Limb (tissue), 2 donors: ENCODE results near the gene NUDCD3.

Experiments used
- DNase-seq, 2 donors: peaks; one replicate each; pipeline ENCODE4 v3.0.0-alpha.2; 2016; ENCODE audit errors: extremely low spot score in 2 of 2

Gene NUDCD3

DNA sequence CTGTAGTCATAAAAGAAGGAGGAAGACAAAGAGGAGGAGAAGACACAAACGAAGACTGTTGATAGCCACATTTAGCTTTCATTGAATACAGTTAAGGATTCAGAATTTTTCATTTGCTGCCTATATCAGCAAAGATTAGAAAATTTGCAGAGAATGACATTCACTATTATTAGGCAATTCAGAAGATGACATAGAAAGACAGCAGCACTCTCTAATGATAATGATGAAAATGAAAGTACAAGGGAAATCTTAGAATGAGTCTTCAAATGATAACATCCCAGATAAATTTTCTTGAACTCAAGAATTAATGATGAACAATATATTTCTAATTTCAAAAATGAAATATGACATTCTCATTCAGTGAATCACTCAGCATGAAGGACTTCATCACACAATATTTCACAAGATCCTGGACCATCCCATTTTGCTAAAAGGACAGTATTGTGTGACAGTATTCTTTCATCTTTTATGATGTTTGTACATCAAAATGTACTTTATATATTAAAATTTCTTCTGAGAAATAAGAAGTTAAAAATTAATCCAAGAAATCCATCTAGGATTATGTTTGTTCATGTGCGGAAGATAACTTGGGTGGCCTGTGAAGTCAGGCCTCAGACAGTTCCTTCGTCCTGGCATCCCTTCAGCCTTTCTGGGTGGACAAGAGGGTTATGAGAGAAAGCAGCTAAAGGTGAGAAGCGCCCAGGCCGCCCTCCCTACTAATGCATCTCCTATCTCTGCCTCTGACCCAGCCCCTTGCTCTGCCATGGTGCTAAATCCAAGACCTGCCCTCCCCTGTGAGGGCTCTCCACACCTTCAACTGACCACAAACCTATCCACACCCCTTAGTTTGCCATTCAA lies 117.7 kb downstream of the NUDCD3 start:
- DNase-seq = no peak

DNA sequence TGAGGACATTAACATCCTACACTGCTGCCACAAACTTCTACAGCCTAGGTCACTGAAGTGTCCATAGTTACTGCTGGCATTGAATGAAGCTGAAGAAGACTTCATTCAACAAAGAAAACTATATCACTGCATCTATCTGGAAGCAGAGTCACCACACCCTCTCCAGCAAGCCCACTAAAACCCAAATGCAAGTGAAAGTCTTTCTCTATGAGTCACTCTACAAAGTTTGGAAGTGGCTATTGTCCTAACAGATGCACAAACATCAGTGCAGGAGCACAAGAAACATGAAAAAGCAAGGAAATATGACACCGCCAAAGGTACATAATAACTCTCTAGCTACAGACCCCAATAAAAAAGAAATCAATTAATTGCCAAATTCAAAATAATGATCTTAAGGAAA lies 121.6 kb downstream of the NUDCD3 start:
- no peak for DNase-seq

DNA sequence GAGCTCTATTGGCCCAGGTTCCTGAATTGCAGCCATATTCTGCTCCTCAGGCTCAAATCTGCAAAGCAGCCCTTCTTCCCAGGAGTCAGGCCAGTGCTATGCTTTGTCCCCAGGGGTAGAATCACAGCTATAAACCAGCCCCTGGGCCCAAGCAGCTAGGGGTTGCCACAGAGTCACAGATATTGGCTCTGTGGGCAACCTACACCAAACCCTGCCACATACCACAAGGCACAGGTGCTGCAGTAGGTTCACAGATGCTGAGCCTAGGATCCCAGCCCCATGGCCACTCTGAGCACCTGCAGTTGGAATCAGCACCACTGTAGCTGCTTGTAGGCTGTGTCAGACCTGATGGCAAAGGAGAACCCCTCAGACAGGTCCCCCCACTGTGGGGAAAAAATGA lies 122.0 kb downstream of the NUDCD3 start:
- no peak for DNase-seq

- no peak for DNase-seq
Measured at GRCh38 chr7:44367475-44368043, 122.9 kb downstream of the NUDCD3 start.

GRCh38 chr7:44366986-44367385 lies 123.5 kb downstream of the NUDCD3 start:
- DNase-seq = no peak

GRCh38 chr7:44353668-44354067 lies 136.8 kb downstream of the NUDCD3 start:
- DNase-seq = no peak

GRCh38 chr7:44348851-44349781 lies 141.3 kb downstream of the NUDCD3 start:
- DNase-seq = peak in 1 of 2 donors; percentile 19

DNA sequence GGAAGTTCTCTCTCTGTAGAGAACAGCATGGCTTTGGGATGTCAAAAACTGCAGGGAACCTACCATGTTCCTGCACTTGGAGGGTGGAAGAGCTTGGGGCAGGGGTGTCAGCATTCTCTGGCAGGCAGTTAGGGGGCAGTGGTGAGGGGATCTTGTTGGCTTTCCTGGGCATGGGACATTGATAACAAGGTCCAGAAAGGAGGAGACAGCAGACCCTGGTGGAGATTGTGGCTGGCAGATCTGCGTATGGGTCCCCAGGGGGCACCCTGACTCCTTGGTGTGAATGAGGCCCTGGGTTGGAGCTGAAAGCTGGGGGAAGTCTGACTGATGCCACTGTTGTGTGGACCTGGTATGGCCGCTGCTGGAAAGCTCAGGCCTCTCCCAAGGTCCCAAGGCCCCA lies 142.2 kb downstream of the NUDCD3 start:
- no peak for DNase-seq

DNA sequence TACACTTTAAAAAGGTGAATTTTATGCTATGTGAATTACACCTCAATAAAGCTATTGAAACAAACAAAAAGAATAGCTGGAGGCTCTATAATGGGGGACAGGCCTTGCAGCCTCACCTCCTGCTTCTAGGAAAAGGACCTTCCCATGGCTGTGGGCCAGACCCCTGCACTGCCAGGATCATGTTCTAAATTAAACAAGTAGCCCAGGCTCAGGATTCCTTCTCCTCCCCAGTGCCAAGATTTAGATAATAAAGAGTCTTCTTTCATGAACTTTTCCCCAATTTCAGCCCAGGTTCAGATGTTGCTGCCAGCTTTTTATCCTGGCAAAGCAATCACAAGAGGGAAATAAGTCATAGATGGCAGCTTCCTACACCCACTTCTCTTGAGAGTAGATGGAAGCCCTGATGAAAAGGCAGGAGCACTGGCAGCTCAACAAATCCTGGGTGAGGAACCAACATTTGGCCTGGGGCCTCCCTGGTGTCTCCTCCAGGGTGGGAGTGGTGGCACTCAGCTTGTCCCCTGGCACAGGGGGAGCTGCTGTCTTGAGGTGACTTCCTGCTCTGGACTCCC lies 142.8 kb downstream of the NUDCD3 start:
- DNase-seq = no peak

- no peak for DNase-seq
Measured at GRCh38 chr7:44346063-44346462, 144.4 kb downstream of the NUDCD3 start.

DNA sequence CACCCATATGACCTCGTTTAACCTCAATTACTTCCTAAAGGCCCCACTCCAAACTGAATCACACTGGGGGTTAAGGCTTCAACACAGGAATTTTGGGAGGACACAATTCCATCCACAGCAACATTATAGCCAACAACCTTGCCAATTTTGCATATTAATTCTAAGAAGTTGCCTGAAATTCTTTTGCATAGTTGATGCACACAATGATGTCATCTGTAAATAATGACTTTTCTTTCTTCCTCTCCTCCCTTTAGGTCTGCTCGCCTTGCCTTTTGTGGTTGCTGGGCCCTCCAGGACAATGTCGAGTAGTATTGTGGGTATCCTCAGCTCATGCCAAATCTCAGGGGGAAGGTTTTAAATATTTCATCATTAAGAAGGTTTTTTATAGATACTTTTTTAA lies 149.1 kb downstream of the NUDCD3 start:
- DNase-seq = no peak

DNA sequence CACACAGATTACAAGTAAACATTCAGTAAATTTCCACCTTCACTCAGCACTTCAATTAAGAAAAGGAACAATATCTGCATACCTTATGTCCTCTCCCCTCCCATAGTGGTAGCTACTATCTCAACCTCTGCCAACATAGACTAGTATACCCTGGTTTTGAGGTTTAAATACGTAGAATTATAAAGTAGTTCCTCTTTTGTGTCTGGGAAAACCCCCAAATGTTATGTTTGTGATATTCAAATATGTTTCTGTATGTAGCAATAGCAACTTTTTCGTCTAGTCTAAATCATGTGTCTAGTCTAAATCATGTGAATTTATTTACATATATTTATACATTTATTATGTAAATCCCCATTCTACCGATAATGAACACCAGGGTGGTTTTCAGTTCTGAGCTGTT lies 151.9 kb downstream of the NUDCD3 start:
- no peak for DNase-seq

DNA sequence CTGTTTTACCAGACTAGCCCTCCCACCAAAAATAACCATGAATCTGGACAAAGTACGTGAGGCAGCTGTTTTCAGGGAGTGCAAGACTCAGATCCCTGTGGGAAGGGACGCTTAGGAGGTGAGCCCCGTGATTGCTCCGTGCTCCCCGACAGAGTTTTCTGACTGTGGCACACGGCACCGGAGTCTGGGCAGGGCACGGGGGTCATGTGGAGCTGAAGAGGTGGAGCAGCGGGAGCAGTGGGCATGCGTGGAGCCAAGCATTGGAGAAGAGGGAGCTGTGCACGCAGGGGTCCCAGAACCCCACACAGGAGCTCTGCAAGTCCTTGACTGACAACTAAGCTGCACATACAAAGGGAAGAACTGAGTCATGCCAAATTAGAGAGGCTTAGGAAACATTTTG lies 154.0 kb downstream of the NUDCD3 start:
- no peak for DNase-seq

GRCh38 chr7:44335184-44335583 lies 155.3 kb downstream of the NUDCD3 start:
- no peak for DNase-seq

GRCh38 chr7:44334734-44335097 lies 155.7 kb downstream of the NUDCD3 start:
- no peak for DNase-seq

- peak; percentile 23 to 65 for DNase-seq
Measured at GRCh38 chr7:44333911-44334733, 156.3 kb downstream of the NUDCD3 start.

DNA sequence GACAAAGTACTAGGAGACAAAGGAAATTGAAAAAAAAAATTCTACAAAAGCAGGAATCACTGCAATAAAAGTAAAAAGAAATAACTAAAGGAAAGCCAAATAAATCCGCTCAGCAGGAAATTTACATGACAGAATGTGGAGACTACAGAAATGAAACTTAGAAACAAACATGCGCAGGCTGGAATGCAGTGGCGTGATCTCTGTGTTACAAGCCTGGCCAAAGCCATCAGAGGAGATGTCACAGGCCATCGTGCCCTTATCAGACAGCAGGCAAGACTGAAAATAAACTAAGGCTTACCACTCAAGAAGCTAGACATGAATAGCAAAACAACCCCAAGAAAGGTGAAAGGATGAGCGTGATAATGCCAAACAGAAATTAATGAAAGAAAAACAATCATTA lies 158.8 kb downstream of the NUDCD3 start:
- DNase-seq = no peak

GRCh38 chr7:44330331-44330730 lies 160.1 kb downstream of the NUDCD3 start:
- DNase-seq = no peak

DNA sequence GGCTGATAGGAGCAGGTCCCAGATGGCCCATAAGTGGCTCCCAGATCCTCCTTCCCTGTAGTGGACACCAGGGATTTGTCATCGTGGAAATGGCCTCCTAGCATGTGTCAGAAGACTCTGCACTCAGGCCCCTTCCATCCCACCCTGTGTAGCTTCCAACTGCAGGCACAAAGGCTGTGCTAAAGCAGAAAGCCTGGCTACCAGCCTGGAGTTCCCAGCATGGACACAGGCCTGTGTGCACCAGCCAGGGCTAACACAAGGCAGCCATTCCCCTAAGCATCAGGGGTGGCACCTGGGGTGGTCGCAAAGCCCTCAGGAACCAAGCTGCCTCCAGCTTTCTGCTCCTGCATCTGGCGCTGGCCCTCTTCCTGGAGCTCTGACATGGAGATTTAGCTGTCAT lies 160.6 kb downstream of the NUDCD3 start:
- DNase-seq = no peak
